MM.1S (cell line): ENCODE measurements around the gene C1QTNF3.

Experiments
- DNase-seq: peaks from one replicate; pipeline ENCODE4 v3.0.0-alpha.2; 2015
- H2AFZ ChIP-seq: fragments of 300-600 bp; sonication (generic); 2 replicates; pipeline ENCODE4 v1.6.0; 2016; ENCODE audit warnings: antibody characterized with exemption, low read length
- H3F3A ChIP-seq: fragments of 300-600 bp; sonication (generic); 2 replicates; pipeline ENCODE4 v1.6.1; 2016; ENCODE audit warnings: mild to moderate bottlenecking, antibody characterized with exemption, low read length, moderate library complexity, mixed read lengths; ENCODE audit not compliant: insufficient read depth
- H3K27ac ChIP-seq: fragments of 300-600 bp; sonication (generic); 2 replicates; pipeline ENCODE4 v1.5.1; 2016; ENCODE audit warnings: mild to moderate bottlenecking, low read length
- H3K27me3 ChIP-seq: fragments of 300-600 bp; sonication (generic); replicated peaks from 2 replicates; pipeline ENCODE4 v1.6.0; 2016; ENCODE audit warnings: low read length; ENCODE audit not compliant: insufficient read depth
- H3K36me3 ChIP-seq: fragments of 300-600 bp; sonication (generic); replicated peaks from 2 replicates; pipeline ENCODE4 v1.6.1; 2016; ENCODE audit warnings: mild to moderate bottlenecking, low read length, mixed read lengths; ENCODE audit not compliant: insufficient read depth
- H3K4me1 ChIP-seq: fragments of 300-600 bp; sonication (generic); 2 replicates; pipeline ENCODE4 v1.6.1; 2016; ENCODE audit warnings: low read length, mixed read lengths
- H3K4me2 ChIP-seq: fragments of 300-600 bp; sonication (generic); 2 replicates; pipeline ENCODE4 v1.6.0; 2016; ENCODE audit warnings: low read depth, low read length
- H3K4me3 ChIP-seq: fragments of 300-600 bp; sonication (generic); 2 replicates; pipeline ENCODE4 v1.5.1; 2016; ENCODE audit warnings: low read length, mixed read lengths
- H3K79me2 ChIP-seq: fragments of 300-600 bp; sonication (generic); 2 replicates; pipeline ENCODE4 v1.6.1; 2016; ENCODE audit warnings: mixed run types, low read length, mixed read lengths
- H3K9ac ChIP-seq: fragments of 300-600 bp; sonication (generic); 2 replicates; pipeline ENCODE4 v1.6.1; 2016; ENCODE audit warnings: low read length, mixed read lengths
- H3K9me2 ChIP-seq: fragments of 300-600 bp; sonication (generic); replicated peaks from 2 replicates; pipeline ENCODE4 v1.6.1; 2016; ENCODE audit warnings: mild to moderate bottlenecking, low read length, mixed read lengths; ENCODE audit not compliant: insufficient read depth
- H3K9me3 ChIP-seq: fragments of 300-600 bp; sonication (generic); replicated peaks from 2 replicates; pipeline ENCODE4 v1.6.1; 2016; ENCODE audit warnings: mild to moderate bottlenecking, low read length, mixed read lengths; ENCODE audit not compliant: insufficient read depth
- H4K20me1 ChIP-seq: fragments of 300-600 bp; sonication (generic); 2 replicates; pipeline ENCODE4 v1.6.1; 2016; ENCODE audit warnings: mild to moderate bottlenecking, low read length, moderate library complexity, mixed read lengths; ENCODE audit not compliant: insufficient read depth
- CTCF ChIP-seq: fragments of 300-600 bp; sonication (generic); IDR thresholded peaks from 2 replicates; pipeline ENCODE4 v1.5.1; 2016; ENCODE audit warnings: antibody characterized with exemption, low read length, mixed read lengths
- EZH2 ChIP-seq: fragments of 300-600 bp; sonication (generic); optimal IDR thresholded peaks from 2 replicates; pipeline ENCODE3; 2017; ENCODE audit warnings: low read depth, mild to moderate bottlenecking, antibody characterized with exemption, low read length, mixed read lengths
- EZH2phosphoT487 ChIP-seq: fragments of 300-600 bp; sonication (generic); IDR thresholded peaks from 2 replicates; pipeline ENCODE4 v1.6.1; 2018; ENCODE audit warnings: antibody characterized with exemption, low read length

The C1QTNF3 gene

GRCh38 chr5:33984178-33984577, 58.8 kb downstream of the C1QTNF3 start:
- Histone ChIP-seq H3F3A (no peaks in the 10 kb centered on the region), H3K79me2 (no peaks in the 10 kb centered on the region), H3K36me3 (no peaks in the 10 kb centered on the region), H3K9me2 (no peaks in the 10 kb centered on the region), H2AFZ (no peak overlapping the region), H4K20me1 (no peaks in the 10 kb centered on the region), H3K27me3 (no peaks in the 10 kb centered on the region), H3K4me1 (no peaks in the 10 kb centered on the region), H3K9ac (no peak overlapping the region), H3K4me2 (no peak overlapping the region), H3K9me3 (no peaks in the 10 kb centered on the region), H3K27ac (no peak overlapping the region), H3K4me3 (no peak overlapping the region)
- TF ChIP-seq EZH2 (no peak), CTCF (no peak), EZH2phosphoT487 (no peak)
- DNase-seq = no peak

- no peak overlapping the region for H3K4me2 ChIP-seq
- no peak overlapping the region for H3K4me3 ChIP-seq
- no peaks in the 10 kb centered on the region for H3K4me1 ChIP-seq
- no peaks in the 10 kb centered on the region for H3K9me3 ChIP-seq
- H3K9ac ChIP-seq = no peak overlapping the region
- no peak overlapping the region for H3K27ac ChIP-seq
- no peaks in the 10 kb centered on the region for H3K79me2 ChIP-seq
- TF ChIP-seq CTCF (no peak), EZH2phosphoT487 (no peak), EZH2 (no peak)
- no peak overlapping the region for H2AFZ ChIP-seq
- H3F3A ChIP-seq = no peaks in the 10 kb centered on the region
- H3K27me3 ChIP-seq = no peaks in the 10 kb centered on the region
- H3K9me2 ChIP-seq = no peaks in the 10 kb centered on the region
- no peaks in the 10 kb centered on the region for H3K36me3 ChIP-seq
- DNase-seq = no peak
- H4K20me1 ChIP-seq = no peaks in the 10 kb centered on the region
These were observed 61.4 kb downstream of the C1QTNF3 start for GRCh38 chr5:33981408-33982162.

- H3K9ac ChIP-seq = no peak overlapping the region
- no peaks in the 10 kb centered on the region for H3K79me2 ChIP-seq
- H3K27me3 ChIP-seq = no peaks in the 10 kb centered on the region
- H3K4me1 ChIP-seq = no peaks in the 10 kb centered on the region
- H3K4me3 ChIP-seq = no peak overlapping the region
- no peaks in the 10 kb centered on the region for H3F3A ChIP-seq
- H3K9me2 ChIP-seq = no peaks in the 10 kb centered on the region
- H3K4me2 ChIP-seq = no peak overlapping the region
- no peak overlapping the region for H3K27ac ChIP-seq
- no peaks in the 10 kb centered on the region for H3K36me3 ChIP-seq
- TF ChIP-seq EZH2phosphoT487 (no peak), EZH2 (no peak), CTCF (no peak)
- no peak for DNase-seq
- no peaks in the 10 kb centered on the region for H3K9me3 ChIP-seq
- H4K20me1 ChIP-seq = no peaks in the 10 kb centered on the region
- no peak overlapping the region for H2AFZ ChIP-seq
These were observed 63.0 kb downstream of the C1QTNF3 start for GRCh38 chr5:33980030-33980429.
